Right lobe of liver (tissue), 4 donors: Measurements from ENCODE around the gene ZMYND11.

Source experiments
- CTCF ChIP-seq, 4 donors: fragments of 200-600 bp in 3 of 4; fragments of 450-650 bp in 1 of 4; IDR thresholded peaks; one replicate each; pipeline versions ENCODE4 v1.5.1 to v1.8.0; 2016 to 2022; ENCODE audit warnings: antibody characterized with exemption in 4 of 4, mild to moderate bottlenecking in 2 of 4
- POLR2A ChIP-seq: fragments of 450-650 bp; IDR thresholded peaks from one replicate; pipeline ENCODE4 v1.6.1; 2017; ENCODE audit warnings: antibody characterized with exemption, mild to moderate bottlenecking
- donor health status: DM: no; HTN: no; CAD: no.
- donor health status: DM: no; HTN: no; CAD: no.
- donor health status: DM: no; HTN: yes; CAD: no.

- TF ChIP-seq CTCF (IDR thresholded peaks at IDR 0.05) (no peak), POLR2A (no peak)
These were observed 28.5 kb upstream of the ZMYND11 start for GRCh38 chr10:106740-107139.
